Measurements from ENCODE around the gene APBA2.

APBA2 gene

GRCh38 chr15:29086001-29086400, 200.2 kb downstream of the APBA2 start:
- DNase-seq (ENCODE audit: low read depth in 2 of 2): no peak

- no peak for DNase-seq (ENCODE audit: low read depth in 2 of 2)
Measured at GRCh38 chr15:29086891-29087290, 201.1 kb downstream of the APBA2 start.

GRCh38 chr15:29087521-29088285, 201.9 kb downstream of the APBA2 start:
- no peak for DNase-seq (ENCODE audit: low read depth in 2 of 2)

- no peak for DNase-seq (ENCODE audit: low read depth in 2 of 2)
Measured at GRCh38 chr15:29088666-29089065, 202.9 kb downstream of the APBA2 start.

GRCh38 chr15:29089731-29090616, 204.2 kb downstream of the APBA2 start:
- no peak for DNase-seq (ENCODE audit: low read depth in 2 of 2)

GRCh38 chr15:29090617-29091466, 205.1 kb downstream of the APBA2 start:
- DNase-seq (ENCODE audit: low read depth in 2 of 2): peak in 1 of 2 donors; percentile 24

- DNase-seq (ENCODE audit: low read depth in 2 of 2): no peak
Measured at GRCh38 chr15:29091666-29092065, 205.9 kb downstream of the APBA2 start.

GRCh38 chr15:29092376-29093064, 206.7 kb downstream of the APBA2 start:
- no peak for DNase-seq (ENCODE audit: low read depth in 2 of 2)

- no peak for DNase-seq (ENCODE audit: low read depth in 2 of 2)
Measured at GRCh38 chr15:29093065-29093435, 207.3 kb downstream of the APBA2 start.

GRCh38 chr15:29093696-29094343, 208.0 kb downstream of the APBA2 start:
- DNase-seq (ENCODE audit: low read depth in 2 of 2): no peak

- no peak for DNase-seq (ENCODE audit: low read depth in 2 of 2)
Measured at GRCh38 chr15:29094711-29095110, 208.9 kb downstream of the APBA2 start.

- DNase-seq (ENCODE audit: low read depth in 2 of 2): no peak
Measured at GRCh38 chr15:29095746-29096145, 210.0 kb downstream of the APBA2 start.

- no peak for DNase-seq (ENCODE audit: low read depth in 2 of 2)
Measured at GRCh38 chr15:29097168-29097567, 211.4 kb downstream of the APBA2 start.

GRCh38 chr15:29097971-29098370, 212.2 kb downstream of the APBA2 start:
- DNase-seq (ENCODE audit: low read depth in 2 of 2): no peak

- no peak for DNase-seq (ENCODE audit: low read depth in 2 of 2)
Measured at GRCh38 chr15:29098652-29099051, 212.9 kb downstream of the APBA2 start.

GRCh38 chr15:29099131-29099880, 213.5 kb downstream of the APBA2 start:
- no peak for DNase-seq (ENCODE audit: low read depth in 2 of 2)

GRCh38 chr15:29100486-29101000, 214.8 kb downstream of the APBA2 start:
- no peak for DNase-seq (ENCODE audit: low read depth in 2 of 2)

- DNase-seq (ENCODE audit: low read depth in 2 of 2): no peak
Measured at GRCh38 chr15:29101491-29101890, 215.7 kb downstream of the APBA2 start.

- peak in 1 of 2 donors; percentile 42 for DNase-seq (ENCODE audit: low read depth in 2 of 2)
Measured at GRCh38 chr15:29102173-29102794, 216.5 kb downstream of the APBA2 start.

Measured in stimulated activated CD4-positive, alpha-beta T cell treated with anti-CD3 and anti-CD28 coated beads, Interleukin-1b, Interleukin-23, amount 100 ng/mL, for 1 hour (primary cell).